HEK293 (cell line): ENCODE data around the gene SNAP47.

Source experiments
- CTCF ChIA-PET: fragments of 350-600 bp; formaldehyde crosslinking; extraction: SDS; loops from one replicate; lab custom pipeline; 2021; ENCODE audit warnings: antibody characterized with exemption; lab: Yijun Ruan, JAX
- POLR2A ChIA-PET: fragments of 300-600 bp; formaldehyde crosslinking; extraction: SDS; loops from one replicate; lab custom pipeline; 2020; ENCODE audit warnings: antibody characterized with exemption, inconsistent platforms; lab: Yijun Ruan, JAX
- H3K27ac ChIP-seq: fragments of 200-500 bp; sonication (Bioruptor generic); 2 replicates; pipeline ENCODE4 v1.5.1; 2014; ENCODE audit warnings: low read depth, low read length, control low read depth, inconsistent platforms; ENCODE audit errors: extremely low read depth
- H3K36me3 ChIP-seq, 2 experiments: fragments of 200-500 bp in 1 of 2; sonication (Bioruptor generic) in 1 of 2; 1 replicate in 1 of 2; 2 replicates in 1 of 2; pipeline ENCODE4 v1.5.1; 2014 to 2017; ENCODE audit warnings: inconsistent platforms in 2 of 2, low read length in 2 of 2; ENCODE audit not compliant: control insufficient read depth in 2 of 2, insufficient read depth in 1 of 2
- H3K4me1 ChIP-seq: fragments of 200-500 bp; sonication (Bioruptor generic); 2 replicates; pipeline ENCODE4 v1.5.1; 2014; ENCODE audit warnings: mild to moderate bottlenecking, low read length, inconsistent platforms; ENCODE audit not compliant: control insufficient read depth, insufficient read depth
- H3K4me3 ChIP-seq: 2 replicates; pipeline ENCODE4 v1.5.1; 2011; ENCODE audit warnings: low read depth, mild to moderate bottlenecking, control low read depth, low read length, moderate library complexity
- H3K9me3 ChIP-seq: fragments of 200-500 bp; sonication (Bioruptor generic); 2 replicates; pipeline ENCODE4 v1.5.1; 2014; ENCODE audit warnings: low read depth, low read length, inconsistent platforms; ENCODE audit not compliant: control insufficient read depth, insufficient read depth
- CTCF ChIP-seq: fragments of 450-650 bp; formaldehyde crosslinking; IDR thresholded peaks from 2 replicates; pipeline ENCODE4 v1.5.1; 2016; ENCODE audit warnings: missing biosample characterization, missing genetic modification characterization
- GLIS1 ChIP-seq: fragments of 450-650 bp; formaldehyde crosslinking; IDR thresholded peaks from 2 replicates; pipeline ENCODE4 v1.5.1; 2016; ENCODE audit warnings: missing biosample characterization, missing genetic modification characterization
- MEIS1 ChIP-seq: sonication (generic); formaldehyde crosslinking; IDR thresholded peaks from 2 replicates; pipeline ENCODE4 v1.8.1; 2022; ENCODE audit warnings: missing genetic modification reagents, mild to moderate bottlenecking, borderline replicate concordance
- MYNN ChIP-seq: fragments of 450-650 bp; formaldehyde crosslinking; IDR thresholded peaks from 2 replicates; pipeline ENCODE4 v1.5.1; 2016; ENCODE audit warnings: missing biosample characterization, missing genetic modification characterization, borderline replicate concordance
- MZF1 ChIP-seq: fragments of 450-650 bp; formaldehyde crosslinking; IDR thresholded peaks from 2 replicates; pipeline ENCODE4 v1.5.1; 2017; ENCODE audit warnings: missing biosample characterization, missing genetic modification characterization, borderline replicate concordance
- PRDM1 ChIP-seq: fragments of 450-650 bp; formaldehyde crosslinking; IDR thresholded peaks from 2 replicates; pipeline ENCODE4; 2016; ENCODE audit warnings: missing biosample characterization, missing genetic modification characterization
- REPIN1 ChIP-seq: fragments of 450-650 bp; formaldehyde crosslinking; IDR thresholded peaks from 2 replicates; pipeline ENCODE4 v1.5.1; 2017; ENCODE audit warnings: missing biosample characterization, missing genetic modification characterization, low read depth
- SETDB1 ChIP-seq: IDR thresholded peaks from one replicate; pipeline ENCODE4 v1.6.1; 2017; ENCODE audit warnings: mild to moderate bottlenecking, low read length, moderate library complexity, mixed read lengths; ENCODE audit not compliant: insufficient read length
- SP2 ChIP-seq: fragments of 450-650 bp; formaldehyde crosslinking; IDR thresholded peaks from 2 replicates; pipeline ENCODE4 v1.5.1; 2016; ENCODE audit warnings: missing biosample characterization, missing genetic modification characterization
- TRIM28 ChIP-seq: IDR thresholded peaks from 2 replicates; pipeline ENCODE4 v1.6.1; 2011; ENCODE audit warnings: low read length, control low read depth, borderline replicate concordance
- WT1 ChIP-seq: fragments of 450-650 bp; formaldehyde crosslinking; IDR thresholded peaks from 2 replicates; pipeline ENCODE4 v1.5.1; 2016; ENCODE audit warnings: missing biosample characterization, missing genetic modification characterization
- ZBTB20 ChIP-seq: fragments of 450-650 bp; formaldehyde crosslinking; IDR thresholded peaks from 2 replicates; pipeline ENCODE4 v1.5.1; 2016; ENCODE audit warnings: missing biosample characterization, missing genetic modification characterization
- ZNF121 ChIP-seq: fragments of 450-650 bp; formaldehyde crosslinking; IDR thresholded peaks from 2 replicates; pipeline ENCODE4 v1.5.1; 2016; ENCODE audit warnings: missing biosample characterization, missing genetic modification characterization
- ZNF138 ChIP-seq: fragments of 450-650 bp; formaldehyde crosslinking; IDR thresholded peaks from 2 replicates; pipeline ENCODE4 v1.5.1; 2016; ENCODE audit warnings: missing biosample characterization, missing genetic modification characterization, borderline replicate concordance
- ZNF146 ChIP-seq: fragments of 450-650 bp; formaldehyde crosslinking; IDR thresholded peaks from 2 replicates; pipeline ENCODE4 v1.5.1; 2016; ENCODE audit warnings: missing biosample characterization, missing genetic modification characterization
- ZNF169 ChIP-seq: fragments of 450-650 bp; formaldehyde crosslinking; IDR thresholded peaks from 2 replicates; pipeline ENCODE4 v1.5.1; 2016; ENCODE audit warnings: missing biosample characterization, missing genetic modification characterization
- ZNF26 ChIP-seq: fragments of 450-650 bp; formaldehyde crosslinking; IDR thresholded peaks from 2 replicates; pipeline ENCODE4 v1.5.1; 2016; ENCODE audit warnings: missing biosample characterization, missing genetic modification characterization
- ZNF335 ChIP-seq: fragments of 450-650 bp; formaldehyde crosslinking; conservative IDR thresholded peaks from 2 replicates; pipeline ENCODE4 v1.5.1; 2016; ENCODE audit warnings: missing biosample characterization, missing genetic modification characterization
- ZNF426 ChIP-seq: fragments of 450-650 bp; formaldehyde crosslinking; IDR thresholded peaks from 2 replicates; pipeline ENCODE4 v1.5.1; 2017; ENCODE audit warnings: missing biosample characterization, missing genetic modification characterization, mild to moderate bottlenecking, inconsistent platforms, moderate library complexity
- ZNF473 ChIP-seq: fragments of 450-650 bp; formaldehyde crosslinking; IDR thresholded peaks from 2 replicates; pipeline ENCODE4 v1.5.1; 2017; ENCODE audit warnings: missing biosample characterization, missing genetic modification characterization
- ZNF529 ChIP-seq: fragments of 450-650 bp; formaldehyde crosslinking; IDR thresholded peaks from 2 replicates; pipeline ENCODE4 v1.5.1; 2017; ENCODE audit warnings: missing genetic modification characterization, missing biosample characterization; ENCODE audit not compliant: insufficient replicate concordance
- ZNF548 ChIP-seq: fragments of 450-650 bp; formaldehyde crosslinking; IDR thresholded peaks from 2 replicates; pipeline ENCODE4 v1.5.1; 2016; ENCODE audit warnings: missing biosample characterization, missing genetic modification characterization
- ZNF555 ChIP-seq: fragments of 450-650 bp; formaldehyde crosslinking; conservative IDR thresholded peaks from 2 replicates; pipeline ENCODE4 v1.5.1; 2017; ENCODE audit warnings: missing biosample characterization, mild to moderate bottlenecking, missing genetic modification characterization, inconsistent platforms
- ZNF600 ChIP-seq: fragments of 450-650 bp; formaldehyde crosslinking; IDR thresholded peaks from 2 replicates; pipeline ENCODE4 v1.5.1; 2016; ENCODE audit warnings: missing biosample characterization, missing genetic modification characterization
- ZNF610 ChIP-seq: fragments of 450-650 bp; formaldehyde crosslinking; IDR thresholded peaks from 2 replicates; pipeline ENCODE4 v1.5.1; 2016; ENCODE audit warnings: missing biosample characterization, missing genetic modification characterization, borderline replicate concordance
- ZNF621 ChIP-seq: fragments of 450-650 bp; formaldehyde crosslinking; IDR thresholded peaks from 2 replicates; pipeline ENCODE4 v1.5.1; 2017; ENCODE audit warnings: missing biosample characterization, missing genetic modification characterization
- ZNF623 ChIP-seq: fragments of 450-650 bp; formaldehyde crosslinking; IDR thresholded peaks from 2 replicates; pipeline ENCODE4 v1.5.1; 2016; ENCODE audit warnings: missing biosample characterization, missing genetic modification characterization
- ZNF624 ChIP-seq: fragments of 450-650 bp; formaldehyde crosslinking; IDR thresholded peaks from 2 replicates; pipeline ENCODE4 v1.5.1; 2017; ENCODE audit warnings: missing biosample characterization, missing genetic modification characterization
- ZNF626 ChIP-seq: fragments of 450-650 bp; sonication (Bioruptor Pico); formaldehyde crosslinking; IDR thresholded peaks from 2 replicates; pipeline ENCODE4 v1.5.1; 2018; ENCODE audit warnings: missing biosample characterization, missing genetic modification characterization, inconsistent platforms
- ZSCAN16 ChIP-seq: fragments of 450-650 bp; formaldehyde crosslinking; IDR thresholded peaks from 2 replicates; pipeline ENCODE4 v1.5.1; 2016; ENCODE audit warnings: missing biosample characterization, missing genetic modification characterization
- TF ChIP-seq, protein P1 (sequence below): fragments of 450-650 bp; formaldehyde crosslinking; IDR thresholded peaks from 2 replicates; pipeline ENCODE4 v1.5.1; 2016; ENCODE audit warnings: missing biosample characterization, missing genetic modification characterization

Gene SNAP47, protein sequence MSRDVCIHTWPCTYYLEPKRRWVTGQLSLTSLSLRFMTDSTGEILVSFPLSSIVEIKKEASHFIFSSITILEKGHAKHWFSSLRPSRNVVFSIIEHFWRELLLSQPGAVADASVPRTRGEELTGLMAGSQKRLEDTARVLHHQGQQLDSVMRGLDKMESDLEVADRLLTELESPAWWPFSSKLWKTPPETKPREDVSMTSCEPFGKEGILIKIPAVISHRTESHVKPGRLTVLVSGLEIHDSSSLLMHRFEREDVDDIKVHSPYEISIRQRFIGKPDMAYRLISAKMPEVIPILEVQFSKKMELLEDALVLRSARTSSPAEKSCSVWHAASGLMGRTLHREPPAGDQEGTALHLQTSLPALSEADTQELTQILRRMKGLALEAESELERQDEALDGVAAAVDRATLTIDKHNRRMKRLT

GRCh38 chr1:227734856-227735538 lies at the start of gene SNAP47, which contains the start of gene JMJD4:
SNAP47 (plus strand) TSS chr1:227735435; CDS start chr1:227747737, 12,302 bp downstream.
JMJD4 (minus strand) TSS chr1:227735302; CDS start chr1:227735273, 29 bp downstream.
- peak within 1 kb of the TSS; percentile 75 for H3K4me3 ChIP-seq
- peak within 1 kb of the TSS; percentile 89; the same call in 1 of the 2 replicates for H3K27ac ChIP-seq
- ChIA-PET CTCF (interaction anchor here (0.6 to 1.2 kb wide), 3 partner anchors 26 to 219 kb away, joined by 3 to 4 read pairs (median 3); no protein-coding TSS in a partner anchor), POLR2A (interaction anchor here (0.6 to 2.3 kb wide), 10 partner anchors 9 to 347 kb away, joined by 3 to 8 read pairs (median 5); partner anchors contain the start of genes WNT9A and ZNF678)
- no peaks in the 10 kb centered on the region for H3K9me3 ChIP-seq
- H3K4me1 ChIP-seq: peaks cover 13% of the 10 kb centered on the region; the same call in 1 of the 2 replicates
- peaks cover 6 to 54% of the 10 kb centered on the region in 2 experiments; a peak in 2 of 3 replicates for H3K36me3 ChIP-seq
- TF ChIP-seq ZNF146: peak; percentile 75
- TF ChIP-seq ZNF610: peak; percentile 91; the same call in 1 of the 2 replicates
- TF ChIP-seq MEIS1: no peak
- TF ChIP-seq ZSCAN16 (tag by site-specific recombination): peak; percentile 86
- TF ChIP-seq ZNF169 (tag by site-specific recombination): no peak
- TF ChIP-seq WT1: peak; percentile 77
- TF ChIP-seq, protein P1, sequence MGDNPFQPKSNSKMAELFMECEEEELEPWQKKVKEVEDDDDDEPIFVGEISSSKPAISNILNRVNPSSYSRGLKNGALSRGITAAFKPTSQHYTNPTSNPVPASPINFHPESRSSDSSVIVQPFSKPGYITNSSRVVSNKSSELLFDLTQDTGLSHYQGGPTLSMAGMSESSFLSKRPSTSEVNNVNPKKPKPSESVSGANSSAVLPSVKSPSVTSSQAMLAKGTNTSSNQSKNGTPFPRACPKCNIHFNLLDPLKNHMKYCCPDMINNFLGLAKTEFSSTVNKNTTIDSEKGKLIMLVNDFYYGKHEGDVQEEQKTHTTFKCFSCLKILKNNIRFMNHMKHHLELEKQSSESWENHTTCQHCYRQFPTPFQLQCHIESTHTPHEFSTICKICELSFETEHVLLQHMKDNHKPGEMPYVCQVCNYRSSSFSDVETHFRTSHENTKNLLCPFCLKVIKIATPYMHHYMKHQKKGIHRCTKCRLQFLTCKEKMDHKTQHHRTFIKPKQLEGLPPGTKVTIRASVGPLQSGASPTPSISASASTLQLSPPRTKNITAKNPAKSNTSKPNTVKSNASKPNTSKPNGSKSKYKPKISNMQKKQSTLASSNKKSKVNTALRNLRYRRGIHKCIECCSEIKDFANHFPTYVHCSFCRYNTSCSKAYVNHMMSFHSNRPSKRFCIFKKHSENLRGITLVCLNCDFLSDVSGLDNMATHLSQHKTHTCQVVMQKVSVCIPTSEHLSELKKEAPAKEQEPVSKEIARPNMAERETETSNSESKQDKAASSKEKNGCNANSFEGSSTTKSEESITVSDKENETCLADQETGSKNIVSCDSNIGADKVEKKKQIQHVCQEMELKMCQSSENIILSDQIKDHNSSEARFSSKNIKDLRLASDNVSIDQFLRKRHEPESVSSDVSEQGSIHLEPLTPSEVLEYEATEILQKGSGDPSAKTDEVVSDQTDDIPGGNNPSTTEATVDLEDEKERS (tag by site-specific recombination): peak; percentile 85; the same call in 1 of the 2 replicates
- no peak for TF ChIP-seq PRDM1
- TF ChIP-seq ZNF600 (tag by site-specific recombination): peak; percentile 80
- TF ChIP-seq ZNF473 (tag by site-specific recombination): no peak
- TF ChIP-seq ZNF426 (tag by site-specific recombination): no peak
- TF ChIP-seq MZF1 (tag by site-specific recombination): no peak; the same call in 1 of the 2 replicates
- peak; percentile 41 for TF ChIP-seq ZNF623 (tag by site-specific recombination)
- peak; percentile 77 for TF ChIP-seq ZBTB20
- TF ChIP-seq ZNF26 (tag by site-specific recombination): no peak
- peak; percentile 85 for TF ChIP-seq GLIS1
- TF ChIP-seq ZNF138 (tag by site-specific recombination): no peak
- no peak for TF ChIP-seq SETDB1
- peak; percentile 78; the same call in 1 of the 2 replicates for TF ChIP-seq TRIM28
- peak; percentile 99 for TF ChIP-seq ZNF335 (tag by site-specific recombination)
- no peak for TF ChIP-seq ZNF555 (tag by site-specific recombination)
- peak; percentile 66; the same call in 1 of the 2 replicates for TF ChIP-seq CTCF
- TF ChIP-seq ZNF621 (tag by site-specific recombination): no peak
- no peak for TF ChIP-seq ZNF529 (tag by site-specific recombination)
- no peak; the same call in 1 of the 2 replicates for TF ChIP-seq ZNF626 (tag by site-specific recombination)
- no peak for TF ChIP-seq ZNF624 (tag by site-specific recombination)
- peak; percentile 75; the same call in 1 of the 2 replicates for TF ChIP-seq MYNN (tag by site-specific recombination)
- TF ChIP-seq SP2 (tag by site-specific recombination): peak; percentile 91
- TF ChIP-seq REPIN1: peak; percentile 98
- peak; percentile 85 for TF ChIP-seq ZNF121 (tag by site-specific recombination)
- TF ChIP-seq ZNF548: no peak
